OCI-LY7 (cell line): Measurements from ENCODE around the gene NAV2. TPM values are rescaled to one million over a fixed set of nuclear protein-coding genes. Genes with fewer than 3 reads are reported as not detected.

Experiments
- BruUV-seq: library from RNA; stranded (reverse); fragments of 400-500 nt; replicated peaks from 2 replicates; lab custom pipeline; 2021; lab: Mats Ljungman, UMichigan
- CTCF ChIA-PET: fragments of 300-600 bp; sonication (Branson Sonifier 250); formaldehyde crosslinking; loops from one replicate; lab custom pipeline; 2022; ENCODE audit warnings: antibody characterized with exemption; ENCODE audit not compliant: unreplicated experiment; lab: Charles Lee
- POLR2A ChIA-PET: fragments of 300-600 bp; sonication (Branson Sonifier 250); formaldehyde crosslinking; loops from one replicate; lab custom pipeline; 2022; ENCODE audit warnings: antibody characterized with exemption; lab: Charles Lee
- DNase-seq: peaks from one replicate; pipeline ENCODE4 v3.0.0-alpha.2; 2015; ENCODE audit warnings: low spot score
- H2AFZ ChIP-seq: fragments of 200-600 bp; sonication (generic), shearing (Covaris generic); 2 replicates; pipeline ENCODE4 v1.6.1; 2014; ENCODE audit warnings: mild to moderate bottlenecking, antibody characterized with exemption, low read length, moderate library complexity
- H3K27ac ChIP-seq: fragments of 200-600 bp; sonication (generic); 2 replicates; pipeline ENCODE4 v1.5.1; 2014; ENCODE audit warnings: mixed run types, low read depth, mild to moderate bottlenecking, moderate library complexity, low read length, inconsistent platforms; ENCODE audit not compliant: poor library complexity, severe bottlenecking
- H3K36me3 ChIP-seq: fragments of 200-600 bp; sonication (generic); 2 replicates; pipeline ENCODE4 v1.6.1; 2014; ENCODE audit warnings: mild to moderate bottlenecking, antibody characterized with exemption, low read length, moderate library complexity, mixed read lengths; ENCODE audit not compliant: insufficient read depth
- H3K4me1 ChIP-seq: fragments of 200-600 bp; sonication (generic); 2 replicates; pipeline ENCODE4 v1.5.1; 2014; ENCODE audit warnings: mild to moderate bottlenecking, low read length; ENCODE audit not compliant: insufficient read depth, poor library complexity, severe bottlenecking
- H3K4me2 ChIP-seq: fragments of 200-600 bp; sonication (generic); 2 replicates; pipeline ENCODE4 v1.6.1; 2014; ENCODE audit warnings: mild to moderate bottlenecking, low read length
- H3K4me3 ChIP-seq: fragments of 200-600 bp; sonication (generic); 2 replicates; pipeline ENCODE4 v1.5.1; 2014; ENCODE audit warnings: mild to moderate bottlenecking, low read depth, low read length; ENCODE audit not compliant: poor library complexity, severe bottlenecking
- H3K79me2 ChIP-seq: fragments of 200-600 bp; sonication (generic); 2 replicates; pipeline ENCODE4 v1.6.1; 2016; ENCODE audit warnings: low read depth, mild to moderate bottlenecking, low read length, moderate library complexity, mixed read lengths; ENCODE audit not compliant: insufficient read depth
- H3K9me2 ChIP-seq: fragments of 200-600 bp; sonication (generic); 2 replicates; pipeline ENCODE4 v1.6.1; 2016; ENCODE audit warnings: mild to moderate bottlenecking, low read length, mixed read lengths; ENCODE audit not compliant: insufficient read depth
- H3K9me3 ChIP-seq: fragments of 200-600 bp; sonication (generic); 2 replicates; pipeline ENCODE4 v1.6.1; 2014; ENCODE audit warnings: mild to moderate bottlenecking, mixed run types, low read length, mixed read lengths
- H4K20me1 ChIP-seq: fragments of 200-600 bp; sonication (generic); 2 replicates; pipeline ENCODE4 v1.6.1; 2014; ENCODE audit warnings: mild to moderate bottlenecking, antibody characterized with exemption, low read length, moderate library complexity, mixed read lengths; ENCODE audit not compliant: insufficient read depth
- CTCF ChIP-seq: fragments of 200-600 bp; sonication (generic); conservative IDR thresholded peaks from 2 replicates; pipeline ENCODE4 v1.5.1; 2014; ENCODE audit warnings: mild to moderate bottlenecking, antibody characterized with exemption, low read length, moderate library complexity, mixed read lengths
- EZH2phosphoT487 ChIP-seq: fragments of 200-600 bp; sonication (generic); IDR thresholded peaks from 2 replicates; pipeline ENCODE4 v1.6.1; 2018; ENCODE audit warnings: low read depth, borderline replicate concordance, mild to moderate bottlenecking, mixed run types, antibody characterized with exemption, low read length, moderate library complexity, mixed read lengths
- intact Hi-C: fragments of 100-400 bp; cut with micrococcal nuclease; formaldehyde crosslinking; loops from one replicate; pipeline ENCODE4 v1.10.0; 2022; ENCODE audit not compliant: unreplicated experiment
- total RNA-seq, 2 experiments: library from RNA; depleted of rRNA in 1 of 2; stranded (reverse); fragments of >200 nt in 1 of 2; shearing (Covaris generic) in 1 of 2; gene quantifications; 2 replicates each; pipeline ENCODE4 v1.2.3, GENCODE V29; 2014 to 2022

Gene NAV2
- total RNA-seq, 2 experiments from 2014 or later = 0.06 to 0.68 TPM

- TF ChIP-seq CTCF (no peak), EZH2phosphoT487 (no peak)
- no peaks in the 10 kb centered on the region for H3K9me3 ChIP-seq
- no peaks in the 10 kb centered on the region for H3K36me3 ChIP-seq
- POLR2A ChIA-PET = interaction anchor here (0.7 kb wide), 1 partner anchor 680 kb away, joined by 3 read pairs; no protein-coding TSS in a partner anchor
- H3K79me2 ChIP-seq = no peaks in the 10 kb centered on the region
- no peak overlapping the region for H3K4me2 ChIP-seq
- intact Hi-C loops = no loop called here
- CTCF ChIA-PET = no interaction called here
- no peak overlapping the region for H2AFZ ChIP-seq
- H3K4me1 ChIP-seq = no peaks in the 10 kb centered on the region
- H4K20me1 ChIP-seq = no peaks in the 10 kb centered on the region
- BruUV-seq = no TSS peak
- DNase-seq = no peak
- H3K27ac ChIP-seq = no peak overlapping the region
- H3K4me3 ChIP-seq = no peak overlapping the region
- no peaks in the 10 kb centered on the region for H3K9me2 ChIP-seq
Measured at GRCh38 chr11:19775622-19776021, 63.0 kb downstream of the NAV2 start.

GRCh38 chr11:19777039-19777376 lies 64.4 kb downstream of the NAV2 start:
- CTCF ChIA-PET = no interaction called here
- no peaks in the 10 kb centered on the region for H4K20me1 ChIP-seq
- H3K4me1 ChIP-seq = no peaks in the 10 kb centered on the region
- TF ChIP-seq EZH2phosphoT487 (no peak), CTCF (no peak)
- no peaks in the 10 kb centered on the region for H3K9me2 ChIP-seq
- H2AFZ ChIP-seq = no peak overlapping the region
- intact Hi-C loops = no loop called here
- no peaks in the 10 kb centered on the region for H3K9me3 ChIP-seq
- POLR2A ChIA-PET = no interaction called here
- BruUV-seq = no TSS peak
- H3K36me3 ChIP-seq = no peaks in the 10 kb centered on the region
- DNase-seq = no peak
- H3K79me2 ChIP-seq = no peaks in the 10 kb centered on the region
- no peak overlapping the region for H3K4me3 ChIP-seq
- no peak overlapping the region for H3K4me2 ChIP-seq
- H3K27ac ChIP-seq = no peak overlapping the region

GRCh38 chr11:19777377-19778102 lies 64.9 kb downstream of the NAV2 start:
- intact Hi-C loops = no loop called here
- POLR2A ChIA-PET = interaction anchor here (0.7 kb wide), 2 partner anchors 110 to 584 kb away, joined by 4 to 6 read pairs; no protein-coding TSS in a partner anchor
- Histone ChIP-seq H3K36me3 (no peaks in the 10 kb centered on the region), H3K27ac (no peak overlapping the region), H2AFZ (no peak overlapping the region), H3K4me2 (no peak overlapping the region), H3K4me1 (no peaks in the 10 kb centered on the region), H3K79me2 (no peaks in the 10 kb centered on the region), H3K9me3 (no peaks in the 10 kb centered on the region), H4K20me1 (no peaks in the 10 kb centered on the region), H3K9me2 (no peaks in the 10 kb centered on the region), H3K4me3 (no peak overlapping the region)
- no peak for DNase-seq
- BruUV-seq = no TSS peak
- no peak for TF ChIP-seq EZH2phosphoT487
- CTCF ChIA-PET = no interaction called here
